Glutamatergic neuron (in vitro differentiated cells): Measurements from ENCODE around the gene CLSTN3. TPM values are rescaled to one million over a fixed set of nuclear protein-coding genes. Genes with fewer than 3 reads are reported as not detected.

ENCODE experiments used
- DNase-seq: peaks from one replicate; pipeline ENCODE4 v3.0.0; 2022
- H3K27ac Mint-ChIP-seq: one replicate; pipeline ENCODE4 v1.8.0; 2020; ENCODE audit warnings: mild to moderate bottlenecking, mixed read lengths, inconsistent platforms; ENCODE audit not compliant: unreplicated experiment
- H3K27me3 Mint-ChIP-seq: one replicate; pipeline ENCODE4 v1.8.0; 2020; ENCODE audit warnings: mild to moderate bottlenecking, moderate library complexity, mixed read lengths, inconsistent platforms; ENCODE audit not compliant: unreplicated experiment
- H3K36me3 Mint-ChIP-seq: one replicate; pipeline ENCODE4 v1.8.0; 2020; ENCODE audit warnings: mild to moderate bottlenecking, mixed read lengths, inconsistent platforms; ENCODE audit not compliant: unreplicated experiment
- H3K4me1 Mint-ChIP-seq: one replicate; pipeline ENCODE4 v1.8.0; 2020; ENCODE audit warnings: mild to moderate bottlenecking, low read depth, mixed read lengths, inconsistent platforms; ENCODE audit not compliant: unreplicated experiment
- H3K4me3 Mint-ChIP-seq: one replicate; pipeline ENCODE4 v1.8.0; 2020; ENCODE audit warnings: mild to moderate bottlenecking, mixed read lengths, inconsistent platforms; ENCODE audit not compliant: unreplicated experiment
- H3K9me3 Mint-ChIP-seq: one replicate; pipeline ENCODE4 v1.8.0; 2020; ENCODE audit warnings: mild to moderate bottlenecking, moderate library complexity, mixed read lengths, inconsistent platforms; ENCODE audit not compliant: unreplicated experiment
- total RNA-seq: library from RNA; stranded (reverse); fragmentation: NEBNext Ultra II Directional; extraction: Animal tissue kit (Norgen Biotek cat#: 25700); gene quantifications from one replicate; pipeline ENCODE4 v1.2.1, GENCODE V29; 2021; ENCODE audit not compliant: unreplicated experiment
- TF ChIP-seq, protein P1 (sequence below): fragments of 200-600 bp; sonication (generic); IDR thresholded peaks from one replicate; pipeline ENCODE4 v1.5.0; 2021; ENCODE audit not compliant: partially characterized antibody, unreplicated experiment

The CLSTN3 gene
- total RNA-seq, 1 donor from 2014 or later = 113 TPM

DNA sequence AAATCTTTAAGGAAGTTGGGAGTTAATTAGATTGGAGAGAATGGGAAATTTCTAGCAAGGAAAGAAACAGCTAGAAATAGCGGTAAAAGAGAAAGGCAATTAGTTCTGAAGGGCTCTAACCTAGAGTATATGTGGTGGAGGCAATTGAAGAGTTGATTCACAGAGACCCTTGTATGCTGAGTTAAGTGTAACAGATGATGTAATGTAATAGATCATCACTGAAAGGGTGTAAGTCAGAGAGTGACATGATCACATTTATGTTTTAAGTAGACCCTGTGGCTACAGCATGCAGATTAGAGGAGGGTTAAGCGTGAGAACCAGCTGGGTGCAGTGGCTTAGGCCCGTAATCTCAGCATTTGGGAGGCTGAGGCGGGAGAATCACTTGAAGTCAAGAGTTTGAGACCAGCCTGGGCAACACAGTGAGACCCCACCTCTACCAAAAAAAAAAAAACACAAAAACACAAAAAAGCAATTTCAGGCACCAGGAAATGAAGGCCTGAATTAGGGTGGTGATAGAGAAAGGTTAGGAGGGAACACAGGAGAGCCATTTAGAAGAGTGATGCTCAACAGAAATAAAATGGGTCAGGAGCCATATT lies 4.4 kb upstream of the CLSTN3 start:
- H3K4me3 Mint-ChIP-seq = no peak overlapping the region
- DNase-seq = no peak
- TF ChIP-seq, protein P1, sequence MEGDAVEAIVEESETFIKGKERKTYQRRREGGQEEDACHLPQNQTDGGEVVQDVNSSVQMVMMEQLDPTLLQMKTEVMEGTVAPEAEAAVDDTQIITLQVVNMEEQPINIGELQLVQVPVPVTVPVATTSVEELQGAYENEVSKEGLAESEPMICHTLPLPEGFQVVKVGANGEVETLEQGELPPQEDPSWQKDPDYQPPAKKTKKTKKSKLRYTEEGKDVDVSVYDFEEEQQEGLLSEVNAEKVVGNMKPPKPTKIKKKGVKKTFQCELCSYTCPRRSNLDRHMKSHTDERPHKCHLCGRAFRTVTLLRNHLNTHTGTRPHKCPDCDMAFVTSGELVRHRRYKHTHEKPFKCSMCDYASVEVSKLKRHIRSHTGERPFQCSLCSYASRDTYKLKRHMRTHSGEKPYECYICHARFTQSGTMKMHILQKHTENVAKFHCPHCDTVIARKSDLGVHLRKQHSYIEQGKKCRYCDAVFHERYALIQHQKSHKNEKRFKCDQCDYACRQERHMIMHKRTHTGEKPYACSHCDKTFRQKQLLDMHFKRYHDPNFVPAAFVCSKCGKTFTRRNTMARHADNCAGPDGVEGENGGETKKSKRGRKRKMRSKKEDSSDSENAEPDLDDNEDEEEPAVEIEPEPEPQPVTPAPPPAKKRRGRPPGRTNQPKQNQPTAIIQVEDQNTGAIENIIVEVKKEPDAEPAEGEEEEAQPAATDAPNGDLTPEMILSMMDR = no peak
- peaks cover 6% of the 10 kb centered on the region for H3K9me3 Mint-ChIP-seq
- H3K36me3 Mint-ChIP-seq = no peaks in the 10 kb centered on the region
- peaks cover 17% of the 10 kb centered on the region for H3K27me3 Mint-ChIP-seq
- no peaks in the 10 kb centered on the region for H3K4me1 Mint-ChIP-seq
- H3K27ac Mint-ChIP-seq = no peak overlapping the region

DNA sequence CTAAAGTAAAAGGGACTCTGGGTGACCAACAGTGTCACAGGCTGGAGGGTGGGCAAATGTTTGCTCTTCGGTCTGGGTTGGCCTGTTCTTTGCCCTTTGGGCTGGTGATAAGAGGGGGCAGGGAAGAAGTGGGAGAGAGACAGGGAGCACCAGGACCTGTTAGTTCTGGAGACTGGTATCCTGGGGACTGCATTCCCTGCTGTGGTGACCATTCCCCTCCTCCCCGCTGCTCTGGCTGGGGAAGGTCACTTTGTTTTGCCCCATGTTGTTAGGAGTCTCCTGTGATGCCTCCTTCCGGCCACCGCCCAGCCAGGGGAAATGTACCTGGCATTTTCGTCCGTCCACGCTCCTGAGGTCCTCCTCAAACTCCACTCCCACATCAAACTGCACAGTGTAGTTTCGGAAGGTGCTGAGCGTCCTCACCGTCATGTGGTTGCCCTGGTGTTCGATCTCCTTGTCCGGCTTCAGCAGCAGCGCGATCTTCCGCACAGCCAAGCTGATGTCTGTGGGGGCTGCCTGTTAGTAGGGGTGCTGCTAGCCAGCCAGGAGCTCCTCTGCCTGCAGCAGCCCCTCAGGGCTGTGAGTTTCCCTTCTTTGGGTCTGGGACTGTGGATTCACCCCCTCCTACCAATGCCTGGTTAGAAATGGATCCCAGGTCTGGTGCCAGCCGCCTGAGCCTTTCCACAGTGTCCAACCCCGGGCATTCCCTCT lies 2.1 kb upstream of the CLSTN3 start:
- peaks cover 11% of the 10 kb centered on the region for H3K9me3 Mint-ChIP-seq
- H3K36me3 Mint-ChIP-seq = no peaks in the 10 kb centered on the region
- peaks cover 22% of the 10 kb centered on the region for H3K27me3 Mint-ChIP-seq
- H3K27ac Mint-ChIP-seq = no peak overlapping the region
- peak overlapping the region; percentile 75 for H3K4me3 Mint-ChIP-seq
- no peak for DNase-seq
- peaks cover 10% of the 10 kb centered on the region for H3K4me1 Mint-ChIP-seq
- TF ChIP-seq, protein P1 = no peak

DNA sequence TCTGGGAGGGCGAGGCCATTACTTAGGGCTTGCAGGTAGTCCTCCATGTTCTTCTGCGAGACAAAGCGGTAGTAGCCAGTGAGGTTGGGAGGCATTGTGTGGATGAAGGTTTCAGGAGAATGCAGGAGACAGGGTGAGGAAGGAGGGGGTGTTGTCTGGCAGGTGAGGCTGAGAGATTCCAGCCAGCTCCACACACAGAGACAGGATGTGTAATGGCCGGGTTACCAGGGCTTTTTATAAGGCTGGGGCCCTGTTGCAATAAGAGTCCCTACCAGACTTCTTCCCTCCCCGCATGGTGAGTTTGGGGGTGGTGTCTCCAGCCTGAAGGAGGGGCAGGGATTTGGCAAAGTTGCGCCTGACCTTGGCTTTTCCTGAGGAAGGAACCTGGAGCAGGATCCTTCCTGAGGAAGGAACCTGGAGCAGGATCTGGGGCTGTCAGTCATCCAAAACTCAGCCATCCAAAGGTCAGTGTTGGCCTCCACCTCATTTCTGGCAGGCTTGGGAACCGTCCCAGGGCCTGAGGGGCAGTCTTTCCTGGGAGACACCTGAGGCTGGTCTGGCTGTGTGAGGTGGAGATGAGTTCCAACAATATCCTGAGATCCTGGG lies 1.4 kb upstream of the CLSTN3 start, which contains the start of gene RBP5:
Gene RBP5, minus strand, starts transcription at position 209 of the 606 bp plus-strand sequence. Its CDS starts 114 bp downstream, at position 95.
- H3K36me3 Mint-ChIP-seq = peaks cover under 1% of the 10 kb centered on the region
- peaks cover 10% of the 10 kb centered on the region for H3K4me1 Mint-ChIP-seq
- H3K27ac Mint-ChIP-seq = no peak within 1 kb of the TSS
- H3K4me3 Mint-ChIP-seq = peak within 1 kb of the TSS; percentile 95
- peaks cover 12% of the 10 kb centered on the region for H3K9me3 Mint-ChIP-seq
- H3K27me3 Mint-ChIP-seq = peaks cover 19% of the 10 kb centered on the region
- no peak for DNase-seq
- TF ChIP-seq, protein P1 = no peak

DNA sequence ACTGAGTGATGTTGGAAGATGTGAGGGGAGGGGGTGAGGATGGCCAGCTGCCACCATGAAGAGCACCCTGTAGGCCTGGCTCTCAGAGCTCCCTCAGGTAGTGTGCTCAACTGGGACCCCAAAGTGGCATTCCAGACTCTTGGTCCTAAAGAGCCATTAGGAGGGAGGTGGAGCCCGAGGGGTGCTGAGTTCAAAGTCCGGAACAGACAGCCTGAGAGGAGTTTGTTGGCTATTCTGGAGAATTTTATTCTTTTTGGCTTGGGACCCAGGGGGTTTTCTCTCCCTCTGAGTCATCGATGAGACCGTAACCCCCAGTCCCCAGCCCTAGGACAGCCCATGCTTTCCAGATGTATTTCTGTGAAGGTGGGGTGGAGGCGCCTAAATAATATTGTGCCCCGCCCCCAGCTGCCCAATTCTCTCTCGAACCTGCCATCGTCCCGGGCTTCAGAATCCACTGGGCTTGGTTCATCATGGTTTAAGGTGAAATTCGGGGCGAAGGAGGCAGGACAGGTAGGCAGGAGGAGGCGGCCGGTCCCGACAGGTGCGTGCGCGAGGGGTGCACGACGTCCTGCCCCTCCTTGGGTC lies 792 bp upstream of the CLSTN3 start:
- Mint-ChIP-seq H3K27me3 (peaks cover 20% of the 10 kb centered on the region), H3K9me3 (peaks cover 13% of the 10 kb centered on the region), H3K36me3 (peaks cover 6% of the 10 kb centered on the region), H3K4me1 (peaks cover 10% of the 10 kb centered on the region), H3K4me3 (peak overlapping the region; percentile 95), H3K27ac (no peak overlapping the region)
- TF ChIP-seq, protein P1 = no peak
- no peak for DNase-seq
